HG02970 (cell line): ENCODE data around the gene HIVEP3.

Source experiments
- ATAC-seq: cut with Tn5 transposase; IDR thresholded peaks from one replicate; pipeline ENCODE4 v1.9.1; 2021; ENCODE audit warnings: mild to moderate bottlenecking, moderate library complexity, moderate number of reproducible peaks; ENCODE audit not compliant: unreplicated experiment, low FRiP score

The HIVEP3 gene

GRCh38 chr1:41484402-41485241 lies 434.1 kb downstream of the HIVEP3 start, which contains the start of gene EDN2:
TSS of gene EDN2 (minus strand) at chr1:41484683. CDS start at chr1:41484601, 82 bp downstream.
- ATAC-seq, result no peak

- ATAC-seq, result no peak
These were observed 434.7 kb downstream of the HIVEP3 start for GRCh38 chr1:41483960-41484401.

- ATAC-seq, result no peak
These were observed 435.5 kb downstream of the HIVEP3 start for GRCh38 chr1:41483001-41483850.

GRCh38 chr1:41482001-41482765 lies 436.5 kb downstream of the HIVEP3 start:
- ATAC-seq, result no peak

- no peak for ATAC-seq
These were observed 437.5 kb downstream of the HIVEP3 start for GRCh38 chr1:41481109-41481775.

GRCh38 chr1:41480204-41481108 lies 438.3 kb downstream of the HIVEP3 start:
- no peak for ATAC-seq

GRCh38 chr1:41479808-41480160 lies 438.9 kb downstream of the HIVEP3 start:
- no peak for ATAC-seq

GRCh38 chr1:41479000-41479807 lies 439.5 kb downstream of the HIVEP3 start:
- no peak for ATAC-seq

- no peak for ATAC-seq
These were observed 440.5 kb downstream of the HIVEP3 start for GRCh38 chr1:41478118-41478748.

GRCh38 chr1:41476807-41477361 lies 441.8 kb downstream of the HIVEP3 start:
- ATAC-seq, result no peak

GRCh38 chr1:41475859-41476567 lies 442.7 kb downstream of the HIVEP3 start:
- ATAC-seq, result no peak

GRCh38 chr1:41475346-41475745 lies 443.4 kb downstream of the HIVEP3 start:
- no peak for ATAC-seq

GRCh38 chr1:41474490-41475271 lies 444.0 kb downstream of the HIVEP3 start:
- no peak for ATAC-seq

- no peak for ATAC-seq
These were observed 444.9 kb downstream of the HIVEP3 start for GRCh38 chr1:41473738-41474362.

GRCh38 chr1:41471658-41472057 lies 447.1 kb downstream of the HIVEP3 start:
- no peak for ATAC-seq

GRCh38 chr1:41469706-41470105 lies 449.0 kb downstream of the HIVEP3 start:
- no peak for ATAC-seq
